Neural progenitor cell (in vitro differentiated cells): Measurements from ENCODE around the gene FHDC1.

Source experiments
- CTCF ChIP-seq: fragments of 200-600 bp; sonication (generic); IDR thresholded peaks from 2 replicates; pipeline ENCODE4 v1.5.1; 2017; ENCODE audit warnings: antibody characterized with exemption, mild to moderate bottlenecking
- EZH2 ChIP-seq: fragments of 200-600 bp; sonication (generic); IDR thresholded peaks from 2 replicates; pipeline ENCODE4 v1.6.1; 2017; ENCODE audit warnings: antibody characterized with exemption, mild to moderate bottlenecking, moderate library complexity
- EZH2phosphoT487 ChIP-seq: fragments of 200-600 bp; sonication (generic); IDR thresholded peaks from 2 replicates; pipeline ENCODE4 v1.6.1; 2017; ENCODE audit warnings: antibody characterized with exemption

GRCh38 chr4:153002110-153002509, 66.0 kb downstream of the FHDC1 start:
- TF ChIP-seq CTCF (no peak), EZH2phosphoT487 (no peak), EZH2 (no peak)
